Activated T-helper 9 cell treated with anti-CD3 and anti-CD28 coated beads, Interleukin-2, amount 50 U/mL, for 16 hours (primary cell): ENCODE data around the gene CABLES1.
A peak's percentile ranks its signal among the peaks of the same experiment; 100 is the strongest.
"Not testable (repeated sequence)": the region's sequence is repeated elsewhere in the genome, so short reads cannot be mapped to it uniquely, and the experiment has no call there.

Experiments used
- DNase-seq: peaks from one replicate; pipeline ENCODE4 v3.0.0-alpha.2; 2020; ENCODE audit warnings: low read depth

Gene CABLES1

GRCh38 chr18:23109163-23109562 lies 26.1 kb upstream of the CABLES1 start:
- not testable (repeated sequence) for DNase-seq

GRCh38 chr18:23113576-23113975 lies 21.7 kb upstream of the CABLES1 start:
- DNase-seq = no peak

GRCh38 chr18:23114171-23114881 lies 21.0 kb upstream of the CABLES1 start:
- DNase-seq = no peak

GRCh38 chr18:23114911-23115310 lies 20.4 kb upstream of the CABLES1 start:
- DNase-seq = no peak

GRCh38 chr18:23115683-23116096 lies 19.6 kb upstream of the CABLES1 start:
- DNase-seq = no peak

GRCh38 chr18:23121133-23121532 lies 14.2 kb upstream of the CABLES1 start:
- no peak for DNase-seq

GRCh38 chr18:23122334-23123229 lies 12.7 kb upstream of the CABLES1 start:
- DNase-seq = no peak

- DNase-seq = no peak
Observed at GRCh38 chr18:23126376-23127056, 8.8 kb upstream of the CABLES1 start.

GRCh38 chr18:23127090-23127489 lies 8.2 kb upstream of the CABLES1 start:
- no peak for DNase-seq

- no peak for DNase-seq
Observed at GRCh38 chr18:23129355-23130002, 5.8 kb upstream of the CABLES1 start.

GRCh38 chr18:23131693-23132319 lies 3.5 kb upstream of the CABLES1 start:
- peak; percentile 19 for DNase-seq

- DNase-seq = no peak
Observed at GRCh38 chr18:23133860-23134779, 1.2 kb upstream of the CABLES1 start.

GRCh38 chr18:23135550-23136325 lies 453 bp downstream of the CABLES1 start:
- no peak for DNase-seq

GRCh38 chr18:23136326-23137096 lies 1.2 kb downstream of the CABLES1 start:
- DNase-seq = no peak

- DNase-seq = no peak
Observed at GRCh38 chr18:23137097-23137635, 1.9 kb downstream of the CABLES1 start.

GRCh38 chr18:23137788-23138216 lies 2.5 kb downstream of the CABLES1 start:
- no peak for DNase-seq

- DNase-seq = no peak
Observed at GRCh38 chr18:23138471-23138870, 3.2 kb downstream of the CABLES1 start.
